Measurements from ENCODE around the gene ZNF768.

Gene ZNF768
- total RNA-seq, result 5.0 to 7.6 (median 7.0) reads per million in 3 experiments

GRCh38 chr16:30526137-30526822 lies at the start of gene ZNF768:
Gene ZNF768, minus strand, starts transcription at chr16:30526566. Its CDS starts 153 bp downstream, at chr16:30526413.
- peak; percentile 15 for DNase-seq

GRCh38 chr16:30574678-30575077 lies 48.3 kb upstream of the ZNF768 start:
- DNase-seq, result no peak

GRCh38 chr16:30571445-30572322 lies 45.3 kb upstream of the ZNF768 start, which contains the start of gene ZNF688:
Gene ZNF688, minus strand, starts transcription at chr16:30571714. Its CDS starts 85 bp downstream, at chr16:30571629.
- peak; percentile 98 for DNase-seq

- no peak for DNase-seq
Measured at GRCh38 chr16:30570636-30571444, 44.5 kb upstream of the ZNF768 start.

- DNase-seq, result no peak
Measured at GRCh38 chr16:30569746-30570635, 43.6 kb upstream of the ZNF768 start.

- no peak for DNase-seq
Measured at GRCh38 chr16:30569281-30569680, 42.9 kb upstream of the ZNF768 start.

- peak; percentile 76 for DNase-seq
Measured at GRCh38 chr16:30567991-30568638, 41.7 kb upstream of the ZNF768 start.

- DNase-seq, result peak; percentile 71
Measured at GRCh38 chr16:30567160-30567990, 41.0 kb upstream of the ZNF768 start.

GRCh38 chr16:30566531-30566930 lies 40.2 kb upstream of the ZNF768 start:
- DNase-seq, result no peak

GRCh38 chr16:30565984-30566383 lies 39.6 kb upstream of the ZNF768 start:
- DNase-seq, result no peak

- no peak for DNase-seq
Measured at GRCh38 chr16:30565526-30565925, 39.2 kb upstream of the ZNF768 start.

GRCh38 chr16:30562021-30562420 lies 35.7 kb upstream of the ZNF768 start:
- DNase-seq, result no peak

- DNase-seq, result no peak
Measured at GRCh38 chr16:30561089-30561816, 34.9 kb upstream of the ZNF768 start.

- DNase-seq, result no peak
Measured at GRCh38 chr16:30559690-30560089, 33.3 kb upstream of the ZNF768 start.

GRCh38 chr16:30558789-30559377 lies 32.5 kb upstream of the ZNF768 start:
- no peak for DNase-seq

- peak; percentile 96 for DNase-seq
Measured at GRCh38 chr16:30557957-30558788, 31.8 kb upstream of the ZNF768 start, which contains the start of gene ZNF764. Gene ZNF764, minus strand, starts transcription at chr16:30558374. Its CDS starts 192 bp downstream, at chr16:30558182.

GRCh38 chr16:30557707-30557956 lies 31.3 kb upstream of the ZNF768 start:
- DNase-seq, result no peak

GRCh38 chr16:30556125-30556473 lies 29.7 kb upstream of the ZNF768 start:
- DNase-seq, result no peak
